HTR-8/SVneo (cell line): ENCODE results near the gene MAP3K14.
A peak's percentile ranks its signal among the peaks of the same experiment; 100 is the strongest.

ENCODE experiments used
- DNase-seq: peaks from one replicate; pipeline ENCODE4 v3.0.0; 2011; ENCODE audit warnings: low spot score, mixed read lengths; ENCODE audit not compliant: insufficient read length
- FAIRE-seq: peaks from 2 replicates; lab custom pipeline; 2011; peaks lifted over from hg19 to GRCh38; lab: Jason Lieb, UNC

MAP3K14 gene

GRCh38 chr17:45287526-45288500 is 29.0 kb downstream of the MAP3K14 start:
- FAIRE-seq (no peak), DNase-seq (no peak)

- FAIRE-seq = no peak
- no peak for DNase-seq
These were observed 30.5 kb downstream of the MAP3K14 start for GRCh38 chr17:45286286-45286685.

GRCh38 chr17:45284176-45285140 is 32.4 kb downstream of the MAP3K14 start:
- FAIRE-seq = peak; percentile 84
- DNase-seq = no peak

- DNase-seq = no peak
- FAIRE-seq = no peak
These were observed 33.1 kb downstream of the MAP3K14 start for GRCh38 chr17:45283711-45284110.

GRCh38 chr17:45282683-45283644 is 33.9 kb downstream of the MAP3K14 start:
- FAIRE-seq = peak; percentile 44
- no peak for DNase-seq

GRCh38 chr17:45279898-45280297 is 36.9 kb downstream of the MAP3K14 start:
- DNase-seq = no peak
- peak; percentile 4 for FAIRE-seq

GRCh38 chr17:45277992-45278391 is 38.8 kb downstream of the MAP3K14 start:
- DNase-seq (no peak), FAIRE-seq (no peak)

- DNase-seq (peak; percentile 90), FAIRE-seq (peak; percentile 99)
These were observed 39.5 kb downstream of the MAP3K14 start for GRCh38 chr17:45277216-45277849.

GRCh38 chr17:45276031-45276430 is 40.8 kb downstream of the MAP3K14 start:
- FAIRE-seq = no peak
- no peak for DNase-seq

- DNase-seq = no peak
- FAIRE-seq = peak; percentile 46
These were observed 42.8 kb downstream of the MAP3K14 start for GRCh38 chr17:45274033-45274432.

GRCh38 chr17:45273551-45273957 is 43.3 kb downstream of the MAP3K14 start:
- DNase-seq = no peak
- FAIRE-seq = peak; percentile 74

- FAIRE-seq (no peak), DNase-seq (no peak)
These were observed 45.2 kb downstream of the MAP3K14 start for GRCh38 chr17:45271603-45272002.

- FAIRE-seq = peak; percentile 4
- DNase-seq = no peak
These were observed 45.9 kb downstream of the MAP3K14 start for GRCh38 chr17:45270828-45271418.

- peak; percentile 60 for FAIRE-seq
These were observed 46.9 kb downstream of the MAP3K14 start for GRCh38 chr17:45269912-45270311.

GRCh38 chr17:45267436-45268055 is 49.3 kb downstream of the MAP3K14 start:
- FAIRE-seq = no peak
- DNase-seq = no peak

More at GRCh38 chr17:45269912-45270311, 46.9 kb downstream of the MAP3K14 start:
- no peak for DNase-seq

GRCh38 chr17:45266372-45266926 is 50.4 kb downstream of the MAP3K14 start:
- DNase-seq (no peak), FAIRE-seq (peak; percentile 33)

GRCh38 chr17:45265821-45266220 is 51.0 kb downstream of the MAP3K14 start:
- FAIRE-seq (peak; percentile 33), DNase-seq (no peak)

GRCh38 chr17:45264988-45265387 is 51.8 kb downstream of the MAP3K14 start:
- DNase-seq (no peak), FAIRE-seq (no peak)
